T-helper 1 cell treated with Interleukin-12 subunit alpha and Interleukin-12 subunit beta and Interleukin-4 antibody, amounts not matched to agents 30 μg/mL and 1 μg/mL, for 36 hours (primary cell): ENCODE results near the gene MRNIP.

Source experiments
- H3K27ac Mint-ChIP-seq: one replicate; pipeline ENCODE4 v1.8.0; 2021; ENCODE audit warnings: mild to moderate bottlenecking, mixed read lengths
- H3K27me3 Mint-ChIP-seq: one replicate; pipeline ENCODE4 v1.8.0; 2021; ENCODE audit warnings: low read depth, mixed read lengths
- H3K36me3 Mint-ChIP-seq: one replicate; pipeline ENCODE4 v1.8.0; 2021; ENCODE audit warnings: low read depth, mixed read lengths
- H3K4me1 Mint-ChIP-seq: one replicate; pipeline ENCODE4 v1.8.0; 2021; ENCODE audit warnings: low read depth, mixed read lengths
- H3K4me3 Mint-ChIP-seq: one replicate; pipeline ENCODE4 v1.8.0; 2021; ENCODE audit warnings: mild to moderate bottlenecking, moderate library complexity, mixed read lengths
- H3K9me3 Mint-ChIP-seq: one replicate; pipeline ENCODE4 v1.8.0; 2021; ENCODE audit warnings: mixed read lengths

MRNIP gene

DNA sequence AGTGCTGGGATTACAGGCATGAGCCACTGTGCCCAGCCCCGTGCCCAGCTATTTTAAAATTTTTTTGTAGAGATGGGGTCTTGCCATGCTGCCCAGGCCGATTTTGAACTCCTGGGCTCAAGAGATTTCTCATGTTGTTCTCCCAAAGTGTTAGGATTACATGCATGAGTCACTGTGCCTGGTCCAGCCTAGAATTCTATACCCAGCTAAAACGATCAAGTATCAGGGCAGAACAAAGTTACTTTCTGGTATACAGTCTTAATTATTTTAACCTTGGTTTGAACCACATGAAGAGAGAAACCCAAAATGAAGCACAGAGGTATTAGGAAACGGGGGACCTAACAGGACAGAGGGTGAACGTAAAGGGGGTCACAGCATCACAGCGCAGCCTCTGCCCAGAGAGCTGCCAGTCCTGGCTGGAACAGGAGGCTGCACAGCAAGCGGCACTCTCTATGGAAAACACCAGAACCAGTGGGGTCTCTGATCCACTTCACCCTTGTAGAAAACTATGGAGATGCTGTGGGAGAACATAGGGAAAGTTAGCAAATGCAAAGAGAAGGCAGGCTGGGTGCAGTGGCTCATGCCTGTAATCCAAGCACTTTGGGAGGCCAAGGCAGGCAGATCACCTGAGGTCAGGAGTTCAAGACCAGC, 27.7 kb downstream of the MRNIP start:
- H3K27ac Mint-ChIP-seq, result no peak overlapping the region
- H3K9me3 Mint-ChIP-seq, result no peaks in the 10 kb centered on the region
- peaks cover 54% of the 10 kb centered on the region for H3K36me3 Mint-ChIP-seq
- H3K4me3 Mint-ChIP-seq, result no peak overlapping the region
- peaks cover 18% of the 10 kb centered on the region for H3K4me1 Mint-ChIP-seq
- no peaks in the 10 kb centered on the region for H3K27me3 Mint-ChIP-seq

DNA sequence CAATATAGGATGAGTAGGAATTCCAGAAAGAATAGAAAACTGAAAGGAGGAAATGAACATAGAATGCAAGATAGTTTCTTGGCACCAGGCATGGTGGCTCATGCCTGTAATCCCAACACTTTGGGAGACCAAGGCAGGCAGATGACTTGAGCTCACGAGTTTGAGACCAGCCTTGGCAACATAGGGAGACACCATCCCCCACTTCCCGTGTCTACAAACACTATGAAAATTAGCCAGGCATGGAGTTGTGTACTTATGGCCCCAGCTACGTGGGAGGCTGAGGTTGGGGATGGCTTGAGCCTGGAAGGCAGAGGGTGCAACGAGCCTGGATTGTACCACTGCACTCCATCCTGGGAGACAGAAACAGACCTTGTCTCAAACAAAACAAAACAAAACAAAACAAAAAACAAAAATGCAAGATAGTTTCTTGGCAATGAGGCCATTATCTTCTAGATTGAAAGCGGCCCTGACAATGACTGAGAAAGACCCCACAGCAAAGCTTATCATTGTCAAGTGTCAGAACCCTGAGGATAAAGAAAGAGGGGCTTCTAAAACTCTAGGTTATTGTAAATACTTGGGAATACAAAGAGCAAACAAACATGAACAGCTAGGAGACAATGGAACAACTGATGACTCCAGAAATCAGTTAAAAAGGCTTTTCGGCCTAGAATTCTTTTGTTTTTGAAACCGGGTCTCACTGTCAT, 28.7 kb downstream of the MRNIP start:
- Mint-ChIP-seq H3K4me1 (peaks cover 14% of the 10 kb centered on the region), H3K36me3 (peaks cover 60% of the 10 kb centered on the region), H3K27ac (peak overlapping the region; percentile 55), H3K4me3 (no peak overlapping the region), H3K27me3 (no peaks in the 10 kb centered on the region), H3K9me3 (no peaks in the 10 kb centered on the region)

DNA sequence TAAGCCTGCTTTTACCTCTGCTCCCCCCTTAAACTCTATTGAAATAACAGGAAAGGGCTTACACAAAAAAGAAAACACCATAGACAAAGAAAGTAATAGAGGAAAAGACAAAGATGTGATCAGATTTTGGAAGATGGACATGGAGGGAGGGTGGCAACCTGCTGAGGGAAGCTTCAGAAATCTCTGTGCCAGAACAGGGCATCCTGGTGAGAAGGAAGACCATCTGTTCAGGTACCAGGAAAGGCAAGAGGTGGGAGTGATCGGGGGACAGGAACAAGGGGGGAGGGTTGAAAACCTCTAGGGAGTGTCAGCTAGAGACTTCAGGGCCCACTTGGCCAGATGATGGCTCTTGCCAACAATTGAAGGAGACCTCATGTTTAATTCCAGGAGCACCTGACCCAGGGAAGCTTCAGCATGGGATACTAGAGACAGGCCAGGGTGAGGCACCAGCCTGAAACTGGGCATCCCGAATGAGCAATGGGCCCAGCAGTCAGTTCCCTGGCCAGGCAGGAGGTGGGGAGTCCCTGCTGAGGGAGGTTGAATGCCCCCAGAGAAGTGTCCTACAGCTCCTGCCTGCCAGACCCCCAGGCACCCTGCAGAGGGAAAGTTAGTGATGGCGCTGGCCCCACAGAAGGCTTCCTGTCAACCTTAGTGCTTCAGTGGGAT, 29.7 kb downstream of the MRNIP start:
- no peak overlapping the region for H3K4me3 Mint-ChIP-seq
- no peaks in the 10 kb centered on the region for H3K27me3 Mint-ChIP-seq
- peaks cover 69% of the 10 kb centered on the region for H3K36me3 Mint-ChIP-seq
- peak overlapping the region; percentile 46 for H3K27ac Mint-ChIP-seq
- H3K9me3 Mint-ChIP-seq, result no peaks in the 10 kb centered on the region
- peaks cover 17% of the 10 kb centered on the region for H3K4me1 Mint-ChIP-seq

DNA sequence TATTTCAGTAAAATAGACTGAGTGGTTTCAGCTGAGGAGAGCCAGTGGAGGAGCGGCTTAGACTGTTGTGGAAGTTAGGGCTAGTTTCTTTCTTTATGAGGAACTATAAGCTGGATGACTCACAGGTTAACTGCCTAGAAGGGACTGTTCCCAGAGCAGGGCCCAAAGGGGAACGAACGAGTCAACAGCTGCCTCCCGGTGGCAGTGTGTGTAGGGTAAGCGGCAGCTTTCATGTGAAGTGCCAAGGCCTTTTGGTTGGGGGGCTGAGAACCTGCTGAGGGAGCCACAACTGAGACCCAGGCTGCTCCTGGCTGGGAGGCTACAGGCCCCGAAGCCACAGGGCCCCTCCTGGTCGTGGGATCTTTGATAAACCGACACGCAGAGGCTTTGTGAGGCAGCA, 30.9 kb downstream of the MRNIP start:
- Mint-ChIP-seq H3K4me3 (no peak overlapping the region), H3K27me3 (no peaks in the 10 kb centered on the region), H3K9me3 (no peaks in the 10 kb centered on the region), H3K36me3 (peaks cover 68% of the 10 kb centered on the region), H3K4me1 (peaks cover 22% of the 10 kb centered on the region), H3K27ac (no peak overlapping the region)

DNA sequence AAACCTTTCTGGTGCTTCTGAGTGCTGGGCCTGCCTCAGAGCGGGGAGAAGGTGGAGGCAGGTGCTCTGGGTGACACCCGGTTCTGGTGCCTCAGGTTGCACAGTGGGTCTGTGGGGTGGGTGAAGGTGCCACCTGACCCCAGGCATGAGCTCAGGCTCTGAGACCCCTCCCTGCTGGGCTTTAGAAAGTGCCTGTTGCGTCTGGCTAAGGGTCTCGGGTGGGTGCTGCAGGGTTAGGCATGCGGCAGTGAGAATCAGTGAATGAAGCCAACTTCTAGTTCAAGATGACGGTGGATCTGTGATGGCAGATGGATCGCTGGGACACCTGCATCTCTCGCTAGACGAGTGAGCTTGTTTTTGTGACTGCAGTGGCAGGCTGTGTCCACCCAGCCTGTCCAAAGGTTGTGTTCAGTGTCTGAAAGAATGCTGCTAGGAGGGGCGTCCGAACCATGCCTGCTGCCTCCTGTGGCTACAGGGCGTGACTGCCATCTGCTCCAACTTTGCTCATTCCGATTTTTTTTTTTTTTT, 32.9 kb downstream of the MRNIP start:
- no peaks in the 10 kb centered on the region for H3K9me3 Mint-ChIP-seq
- peaks cover 33% of the 10 kb centered on the region for H3K4me1 Mint-ChIP-seq
- H3K27me3 Mint-ChIP-seq, result no peaks in the 10 kb centered on the region
- no peak overlapping the region for H3K27ac Mint-ChIP-seq
- peaks cover 65% of the 10 kb centered on the region for H3K36me3 Mint-ChIP-seq
- no peak overlapping the region for H3K4me3 Mint-ChIP-seq

DNA sequence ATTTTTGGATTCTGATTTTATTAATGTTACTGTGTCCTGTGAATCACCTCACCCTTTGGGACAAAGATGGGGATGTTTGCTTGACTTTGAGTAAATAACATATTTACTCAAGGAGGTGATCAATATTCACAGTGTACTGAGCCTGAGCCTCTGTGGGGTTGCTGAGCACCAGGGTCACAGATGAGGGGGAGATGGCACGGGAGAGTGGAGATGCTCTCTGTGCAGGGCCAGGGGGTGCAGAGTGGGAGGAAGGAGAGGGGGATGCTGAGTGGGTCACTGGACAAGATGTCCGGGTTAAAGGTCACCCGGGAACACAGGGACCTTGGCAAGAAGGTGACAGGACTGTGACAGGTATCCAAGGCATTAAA, 33.9 kb downstream of the MRNIP start:
- H3K4me1 Mint-ChIP-seq, result peaks cover 38% of the 10 kb centered on the region
- H3K4me3 Mint-ChIP-seq, result no peak overlapping the region
- no peak overlapping the region for H3K27ac Mint-ChIP-seq
- peaks cover 58% of the 10 kb centered on the region for H3K36me3 Mint-ChIP-seq
- H3K27me3 Mint-ChIP-seq, result no peaks in the 10 kb centered on the region
- no peaks in the 10 kb centered on the region for H3K9me3 Mint-ChIP-seq

DNA sequence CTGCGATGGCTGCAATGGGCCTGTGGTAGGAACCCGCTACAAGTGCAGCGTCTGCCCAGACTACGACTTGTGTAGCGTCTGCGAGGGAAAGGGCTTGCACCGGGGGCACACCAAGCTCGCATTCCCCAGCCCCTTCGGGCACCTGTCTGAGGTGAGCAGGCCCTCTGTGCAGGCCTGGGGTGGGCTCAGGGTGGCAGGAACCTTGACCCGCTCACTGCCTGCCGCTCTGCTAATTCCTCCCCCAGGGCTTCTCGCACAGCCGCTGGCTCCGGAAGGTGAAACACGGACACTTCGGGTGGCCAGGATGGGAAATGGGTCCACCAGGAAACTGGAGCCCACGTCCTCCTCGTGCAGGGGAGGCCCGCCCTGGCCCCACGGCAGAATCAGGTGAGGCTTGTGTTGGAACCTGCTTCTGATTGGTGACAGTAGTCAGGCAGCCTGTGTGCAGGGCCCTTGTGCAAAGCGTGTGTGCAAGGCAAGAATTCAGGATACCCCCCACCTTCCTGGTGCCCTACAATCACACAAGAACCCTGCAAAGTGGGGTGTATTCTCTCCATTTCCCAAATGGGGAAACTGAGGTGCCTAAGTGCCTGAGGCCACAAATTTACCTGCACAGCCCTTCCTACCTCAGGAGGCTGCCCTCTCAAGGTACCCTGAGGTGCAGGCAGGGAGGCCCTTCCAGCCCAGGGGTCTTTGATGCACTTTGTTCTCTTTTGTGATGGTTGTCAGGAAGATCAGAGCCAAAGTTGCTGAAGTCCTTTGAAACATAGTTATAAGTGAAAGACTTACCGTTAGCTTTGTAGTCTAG, 34.5 kb downstream of the MRNIP start:
- Mint-ChIP-seq H3K4me3 (no peak overlapping the region), H3K27me3 (no peaks in the 10 kb centered on the region), H3K36me3 (peaks cover 56% of the 10 kb centered on the region), H3K9me3 (no peaks in the 10 kb centered on the region), H3K4me1 (peaks cover 40% of the 10 kb centered on the region), H3K27ac (no peak overlapping the region)

DNA sequence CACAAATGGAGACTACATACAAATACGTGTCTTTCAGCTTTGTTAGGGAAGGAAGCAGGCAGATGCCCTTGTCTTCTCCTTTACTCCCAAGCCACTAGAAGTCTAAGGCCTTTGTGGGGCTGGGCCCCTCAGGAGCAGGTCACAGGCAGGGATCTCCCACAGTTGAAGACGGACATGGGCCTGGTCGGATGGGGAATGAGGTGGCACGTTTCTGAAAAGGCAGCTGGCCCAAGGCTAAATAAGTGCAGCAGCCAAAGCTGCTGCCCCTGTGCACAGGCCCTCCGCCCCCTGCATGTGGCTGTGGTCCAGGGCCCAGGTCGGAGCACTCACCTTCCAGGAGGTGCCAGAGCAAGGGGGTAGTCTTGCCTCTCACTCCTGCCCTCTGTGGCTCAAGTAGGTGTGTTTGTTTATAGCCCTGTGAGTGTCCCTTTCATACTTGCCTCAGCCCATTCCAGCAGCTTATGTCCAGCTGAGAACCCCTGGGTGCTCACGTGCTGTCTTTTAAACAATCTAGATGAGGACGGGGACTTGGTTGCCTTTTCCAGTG, 36.1 kb downstream of the MRNIP start:
- H3K9me3 Mint-ChIP-seq, result no peaks in the 10 kb centered on the region
- H3K36me3 Mint-ChIP-seq, result peaks cover 44% of the 10 kb centered on the region
- peak overlapping the region; percentile 93 for H3K27ac Mint-ChIP-seq
- peak overlapping the region; percentile 89 for H3K4me3 Mint-ChIP-seq
- H3K4me1 Mint-ChIP-seq, result peaks cover 41% of the 10 kb centered on the region
- H3K27me3 Mint-ChIP-seq, result no peaks in the 10 kb centered on the region

DNA sequence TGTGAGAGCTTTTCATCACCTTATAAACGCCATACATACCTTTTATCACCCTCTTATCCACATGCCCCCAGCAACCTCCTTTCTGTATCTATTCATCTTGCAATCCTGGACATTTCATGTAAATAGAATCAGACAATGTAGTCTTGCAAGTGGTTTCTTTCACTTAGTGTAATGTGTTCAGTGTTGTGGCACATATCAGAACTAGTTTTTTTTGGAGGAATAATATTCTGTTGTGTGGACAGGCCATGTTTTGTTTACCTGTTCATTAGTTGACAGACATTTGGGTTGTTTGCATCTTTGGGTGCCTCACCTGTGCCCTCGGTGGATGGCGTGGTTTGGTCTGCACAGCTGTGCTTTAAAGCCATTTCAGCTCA, 36.6 kb downstream of the MRNIP start:
- Mint-ChIP-seq H3K9me3 (no peaks in the 10 kb centered on the region), H3K4me1 (peaks cover 39% of the 10 kb centered on the region), H3K27ac (peak overlapping the region; percentile 93), H3K36me3 (peaks cover 42% of the 10 kb centered on the region), H3K27me3 (no peaks in the 10 kb centered on the region), H3K4me3 (peak overlapping the region; percentile 89)

DNA sequence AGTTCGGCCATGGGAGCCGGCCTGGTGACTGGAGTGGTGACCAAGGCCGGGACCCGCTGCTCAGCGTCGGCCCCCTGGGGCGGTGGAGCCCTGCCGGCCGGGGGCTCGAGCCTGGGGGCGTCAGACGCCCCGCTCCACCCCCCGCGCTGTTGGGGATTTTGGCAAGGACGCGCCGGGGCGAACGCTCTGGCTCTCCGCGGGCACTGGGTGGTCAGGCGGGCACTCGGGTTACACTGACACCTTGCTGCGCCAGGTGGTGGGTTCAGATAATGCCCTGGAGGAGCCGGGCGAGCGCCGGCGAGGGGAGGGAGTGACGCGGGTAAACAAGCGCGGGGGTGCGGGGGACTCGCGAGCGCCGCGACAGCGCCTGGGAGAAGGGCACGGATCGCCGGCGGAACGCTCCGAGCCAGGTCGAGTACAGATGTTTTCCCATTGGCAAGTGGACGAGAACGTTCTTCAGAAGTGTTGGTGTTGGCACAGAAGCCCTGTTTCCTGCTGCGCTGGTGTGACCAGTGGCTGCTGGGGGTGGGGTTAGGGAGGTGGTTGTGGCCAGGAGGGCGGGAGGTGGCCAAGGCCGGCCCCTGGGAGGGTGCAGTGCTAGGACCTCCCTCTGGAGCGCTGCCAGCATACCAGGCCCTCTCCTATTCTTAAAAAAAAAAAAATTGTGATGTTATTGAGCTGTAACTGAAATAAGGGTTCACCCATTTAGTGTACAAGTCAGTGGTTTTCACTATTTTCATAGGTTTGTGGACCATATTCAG, 37.1 kb downstream of the MRNIP start:
- H3K27ac Mint-ChIP-seq, result peak overlapping the region; percentile 93
- peak overlapping the region; percentile 89 for H3K4me3 Mint-ChIP-seq
- no peaks in the 10 kb centered on the region for H3K27me3 Mint-ChIP-seq
- H3K4me1 Mint-ChIP-seq, result peaks cover 36% of the 10 kb centered on the region
- no peaks in the 10 kb centered on the region for H3K9me3 Mint-ChIP-seq
- peaks cover 37% of the 10 kb centered on the region for H3K36me3 Mint-ChIP-seq

DNA sequence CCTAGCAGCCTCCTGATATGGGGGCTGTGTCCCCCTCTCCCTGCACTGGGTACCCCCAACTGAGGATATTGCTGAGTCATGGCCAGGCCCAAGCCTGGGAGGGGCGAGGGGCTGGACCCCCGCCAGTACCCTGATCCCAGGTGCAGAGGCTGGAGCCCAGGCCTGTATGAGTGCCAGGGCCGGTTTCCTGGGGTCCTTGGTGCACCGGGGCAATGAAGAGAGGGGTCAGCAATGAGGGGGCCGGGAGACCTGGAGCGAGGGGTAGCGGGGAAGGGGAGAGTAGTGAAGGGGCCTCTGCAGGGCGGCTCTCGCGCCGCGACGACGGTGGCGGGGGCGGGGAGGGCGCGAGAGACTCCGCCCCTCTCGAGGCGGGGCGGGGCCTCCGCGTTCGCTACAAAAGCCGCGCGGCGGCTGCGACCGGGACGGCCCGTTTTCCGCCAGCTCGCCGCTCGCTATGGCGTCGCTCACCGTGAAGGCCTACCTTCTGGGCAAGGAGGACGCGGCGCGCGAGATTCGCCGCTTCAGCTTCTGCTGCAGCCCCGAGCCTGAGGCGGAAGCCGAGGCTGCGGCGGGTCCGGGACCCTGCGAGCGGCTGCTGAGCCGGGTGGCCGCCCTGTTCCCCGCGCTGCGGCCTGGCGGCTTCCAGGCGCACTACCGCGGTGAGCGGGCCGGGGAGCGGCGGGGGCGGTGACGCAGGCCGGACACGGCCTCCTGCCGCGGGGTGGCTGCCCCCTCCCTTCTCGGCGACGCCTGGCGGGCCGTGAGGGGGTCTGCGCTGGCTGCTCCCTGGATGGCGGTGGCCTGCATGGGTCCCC, 37.9 kb downstream of the MRNIP start, which contains the start of gene SQSTM1:
Gene SQSTM1 (plus strand): TSS at position 423 of the 815 bp plus-strand sequence. CDS start 32 bp downstream, at position 455.
- peaks cover 32% of the 10 kb centered on the region for H3K36me3 Mint-ChIP-seq
- H3K27ac Mint-ChIP-seq, result peak within 1 kb of the TSS; percentile 95
- H3K4me1 Mint-ChIP-seq, result peaks cover 37% of the 10 kb centered on the region
- H3K27me3 Mint-ChIP-seq, result no peaks in the 10 kb centered on the region
- no peaks in the 10 kb centered on the region for H3K9me3 Mint-ChIP-seq
- H3K4me3 Mint-ChIP-seq, result peak within 1 kb of the TSS; percentile 89

DNA sequence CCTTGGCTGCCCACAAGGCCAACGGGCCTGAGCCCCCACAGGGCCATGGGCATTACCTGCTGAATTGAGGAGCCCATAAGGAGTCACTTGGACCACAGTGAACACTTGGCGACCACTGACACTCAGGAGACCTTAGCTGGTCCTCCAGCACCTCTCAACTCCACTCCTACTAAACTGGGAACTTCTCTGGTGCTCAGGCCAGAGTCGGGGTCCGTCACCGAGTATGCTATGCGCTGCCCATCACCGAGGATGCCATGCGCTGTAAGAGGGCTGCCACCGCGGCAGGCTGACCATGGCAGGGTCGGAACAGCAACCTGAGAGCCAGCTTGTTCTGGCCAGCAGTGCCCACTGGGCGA, 38.5 kb downstream of the MRNIP start:
- Mint-ChIP-seq H3K27ac (peak overlapping the region; percentile 95), H3K36me3 (peaks cover 29% of the 10 kb centered on the region), H3K9me3 (no peaks in the 10 kb centered on the region)

More for the DNA sequence above, 38.5 kb downstream of the MRNIP start:
- H3K4me3 Mint-ChIP-seq, result peak overlapping the region; percentile 75
- H3K4me1 Mint-ChIP-seq, result peaks cover 39% of the 10 kb centered on the region
- H3K27me3 Mint-ChIP-seq, result no peaks in the 10 kb centered on the region
